ENCODE measurements around the gene PCP4.

Gene PCP4

DNA sequence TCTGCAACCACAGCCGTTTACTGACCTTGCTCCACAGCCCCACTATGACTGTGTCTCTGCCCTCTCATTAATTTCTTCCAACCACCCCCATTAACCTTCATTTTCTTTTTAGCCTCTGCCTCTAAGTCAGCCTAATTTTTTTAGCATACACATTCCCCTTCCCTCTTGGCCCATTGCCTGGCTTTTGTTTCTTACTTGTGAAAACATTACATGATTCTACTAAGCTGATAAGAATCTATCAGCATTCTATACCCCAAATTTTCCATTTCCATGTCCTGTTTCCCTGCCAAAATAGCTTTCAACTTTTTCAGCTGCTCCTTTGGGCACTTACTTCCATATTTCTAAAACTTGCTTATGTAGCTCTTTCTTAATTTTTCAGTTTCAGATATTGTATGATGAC lies 79.8 kb downstream of the PCP4 start:
- TF ChIP-seq, protein P1, sequence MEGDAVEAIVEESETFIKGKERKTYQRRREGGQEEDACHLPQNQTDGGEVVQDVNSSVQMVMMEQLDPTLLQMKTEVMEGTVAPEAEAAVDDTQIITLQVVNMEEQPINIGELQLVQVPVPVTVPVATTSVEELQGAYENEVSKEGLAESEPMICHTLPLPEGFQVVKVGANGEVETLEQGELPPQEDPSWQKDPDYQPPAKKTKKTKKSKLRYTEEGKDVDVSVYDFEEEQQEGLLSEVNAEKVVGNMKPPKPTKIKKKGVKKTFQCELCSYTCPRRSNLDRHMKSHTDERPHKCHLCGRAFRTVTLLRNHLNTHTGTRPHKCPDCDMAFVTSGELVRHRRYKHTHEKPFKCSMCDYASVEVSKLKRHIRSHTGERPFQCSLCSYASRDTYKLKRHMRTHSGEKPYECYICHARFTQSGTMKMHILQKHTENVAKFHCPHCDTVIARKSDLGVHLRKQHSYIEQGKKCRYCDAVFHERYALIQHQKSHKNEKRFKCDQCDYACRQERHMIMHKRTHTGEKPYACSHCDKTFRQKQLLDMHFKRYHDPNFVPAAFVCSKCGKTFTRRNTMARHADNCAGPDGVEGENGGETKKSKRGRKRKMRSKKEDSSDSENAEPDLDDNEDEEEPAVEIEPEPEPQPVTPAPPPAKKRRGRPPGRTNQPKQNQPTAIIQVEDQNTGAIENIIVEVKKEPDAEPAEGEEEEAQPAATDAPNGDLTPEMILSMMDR (IDR thresholded peaks at IDR 0.05; ENCODE audit: borderline replicate concordance, extremely low read depth, low read length, poor library complexity, severe bottlenecking): no peak
- TF ChIP-seq EZH2 (IDR thresholded peaks at IDR 0.05; ENCODE audit: borderline replicate concordance, low read depth, low read length, severe bottlenecking): no peak
- H3K36me3 ChIP-seq (ENCODE audit: insufficient read depth, low read length): no peaks in the 10 kb centered on the region
- H3K9ac ChIP-seq (ENCODE audit: low read depth, low read length): no peak overlapping the region
- H3K79me2 ChIP-seq (ENCODE audit: insufficient read depth, low read length): no peaks in the 10 kb centered on the region
- H3K4me3 ChIP-seq (ENCODE audit: low read depth in 1 of 2, low read length in 2 of 2): no peak overlapping the region
- no peaks in the 10 kb centered on the region for H3K9me3 ChIP-seq (ENCODE audit: insufficient read depth, low read length, severe bottlenecking)
- DNase-seq: no peak
- peaks cover 11% of the 10 kb centered on the region for H3K27me3 ChIP-seq (ENCODE audit: insufficient read depth, low read length, poor library complexity)
- no peak overlapping the region for H3K4me2 ChIP-seq (ENCODE audit: insufficient read depth, low read length)
- no peak overlapping the region for H3K27ac ChIP-seq (ENCODE audit: low read length)
- no peaks in the 10 kb centered on the region for H3K4me1 ChIP-seq (ENCODE audit: insufficient read depth, low read length)
- ATAC-seq (ENCODE audit: insufficient read depth, low read depth): no peak
- H2AFZ ChIP-seq (ENCODE audit: low read depth, low read length): no peak overlapping the region
- H4K20me1 ChIP-seq (ENCODE audit: insufficient read depth, low read length): no peaks in the 10 kb centered on the region

DNA sequence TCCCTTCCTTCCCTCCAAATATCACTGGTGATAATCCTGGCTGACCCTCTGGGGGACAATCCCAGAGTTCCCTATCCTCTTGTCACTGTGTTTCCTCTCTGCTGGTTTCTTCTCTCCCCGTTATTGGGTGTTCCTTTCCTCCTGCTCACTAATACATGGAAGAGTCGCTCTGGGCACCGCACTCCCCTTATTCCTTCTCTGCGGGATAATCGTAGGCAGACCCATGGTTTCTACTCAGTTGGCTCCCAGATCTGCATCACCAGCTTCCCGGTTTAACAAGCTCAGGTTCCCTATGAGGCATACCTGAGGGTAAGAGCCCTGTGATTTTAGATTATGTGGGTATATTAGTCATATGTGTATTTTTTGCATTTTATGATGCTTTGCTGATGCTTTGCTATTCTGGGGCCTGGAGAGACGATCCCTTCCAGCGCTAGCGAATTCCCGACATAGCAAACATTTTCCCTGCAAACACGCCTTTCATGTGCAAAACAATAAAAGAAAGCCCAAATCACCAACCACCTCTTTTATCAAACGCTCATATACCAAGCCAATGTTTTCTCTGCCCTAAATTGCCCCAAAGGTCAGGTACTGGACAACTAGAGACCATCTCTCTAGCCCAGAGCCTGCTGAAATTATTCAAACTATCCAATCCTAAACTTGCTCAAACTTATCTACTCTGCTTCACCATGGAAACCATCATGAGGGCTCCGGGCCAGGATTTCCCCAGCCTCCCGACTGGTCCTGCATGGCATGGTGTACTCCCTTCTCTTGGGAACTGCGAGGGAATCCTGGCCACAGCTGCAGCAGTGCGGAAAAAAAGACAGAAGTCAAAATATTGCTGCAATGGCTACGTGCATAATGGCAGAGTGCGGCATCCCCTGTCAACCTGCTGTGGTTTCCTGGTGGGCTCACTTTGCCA lies 84.2 kb downstream of the PCP4 start:
- H3K4me2 ChIP-seq (ENCODE audit: insufficient read depth, low read length): no peak overlapping the region
- peaks cover 12% of the 10 kb centered on the region for H3K27me3 ChIP-seq (ENCODE audit: insufficient read depth, low read length, poor library complexity)
- DNase-seq (no peak), ATAC-seq (ENCODE audit: insufficient read depth, low read depth) (no peak)
- H3K4me1 ChIP-seq (ENCODE audit: insufficient read depth, low read length): no peaks in the 10 kb centered on the region
- no peak overlapping the region for H3K9ac ChIP-seq (ENCODE audit: low read depth, low read length)
- H2AFZ ChIP-seq (ENCODE audit: low read depth, low read length): no peak overlapping the region
- H3K79me2 ChIP-seq (ENCODE audit: insufficient read depth, low read length): no peaks in the 10 kb centered on the region
- no peaks in the 10 kb centered on the region for H4K20me1 ChIP-seq (ENCODE audit: insufficient read depth, low read length)
- H3K36me3 ChIP-seq (ENCODE audit: insufficient read depth, low read length): no peaks in the 10 kb centered on the region
- H3K27ac ChIP-seq (ENCODE audit: low read length): no peak overlapping the region
- TF ChIP-seq, protein P1 (IDR thresholded peaks at IDR 0.05; ENCODE audit: borderline replicate concordance, extremely low read depth, low read length, poor library complexity, severe bottlenecking): no peak
- TF ChIP-seq EZH2 (IDR thresholded peaks at IDR 0.05; ENCODE audit: borderline replicate concordance, low read depth, low read length, severe bottlenecking): no peak
- H3K9me3 ChIP-seq (ENCODE audit: insufficient read depth, low read length, severe bottlenecking): no peaks in the 10 kb centered on the region
- H3K4me3 ChIP-seq (ENCODE audit: low read depth in 1 of 2, low read length in 2 of 2): no peak overlapping the region

DNA sequence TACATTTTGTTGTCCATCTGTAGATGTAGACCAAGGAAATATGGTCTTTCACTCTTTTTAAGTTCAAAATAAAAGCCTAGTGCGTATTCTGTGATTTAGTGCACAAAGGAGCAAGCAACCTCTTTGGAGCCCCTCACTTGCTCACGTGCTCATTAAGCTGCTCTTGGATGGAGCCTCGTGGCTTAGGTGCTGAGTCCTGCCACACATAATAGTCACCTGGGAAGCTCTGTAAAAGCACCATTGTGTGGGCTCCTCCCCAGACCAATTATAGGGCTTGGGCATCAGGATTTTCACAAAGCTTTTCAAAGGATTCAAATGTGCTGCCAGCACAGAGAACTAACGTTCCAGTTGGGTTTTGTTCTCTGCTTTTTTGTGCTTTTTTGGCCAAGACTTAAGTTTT lies 85.0 kb downstream of the PCP4 start:
- no peaks in the 10 kb centered on the region for H3K79me2 ChIP-seq (ENCODE audit: insufficient read depth, low read length)
- DNase-seq (no peak), ATAC-seq (ENCODE audit: insufficient read depth, low read depth) (no peak)
- TF ChIP-seq EZH2 (IDR thresholded peaks at IDR 0.05; ENCODE audit: borderline replicate concordance, low read depth, low read length, severe bottlenecking): no peak
- TF ChIP-seq, protein P1 (IDR thresholded peaks at IDR 0.05; ENCODE audit: borderline replicate concordance, extremely low read depth, low read length, poor library complexity, severe bottlenecking): no peak
- H3K9me3 ChIP-seq (ENCODE audit: insufficient read depth, low read length, severe bottlenecking): no peaks in the 10 kb centered on the region
- no peak overlapping the region for H3K4me3 ChIP-seq (ENCODE audit: low read depth in 1 of 2, low read length in 2 of 2)
- peaks cover 12% of the 10 kb centered on the region for H3K27me3 ChIP-seq (ENCODE audit: insufficient read depth, low read length, poor library complexity)
- no peaks in the 10 kb centered on the region for H3K36me3 ChIP-seq (ENCODE audit: insufficient read depth, low read length)
- H4K20me1 ChIP-seq (ENCODE audit: insufficient read depth, low read length): no peaks in the 10 kb centered on the region
- H3K9ac ChIP-seq (ENCODE audit: low read depth, low read length): no peak overlapping the region
- H3K27ac ChIP-seq (ENCODE audit: low read length): no peak overlapping the region
- H3K4me2 ChIP-seq (ENCODE audit: insufficient read depth, low read length): no peak overlapping the region
- no peak overlapping the region for H2AFZ ChIP-seq (ENCODE audit: low read depth, low read length)
- no peaks in the 10 kb centered on the region for H3K4me1 ChIP-seq (ENCODE audit: insufficient read depth, low read length)

Measured in DND-41 (cell line).